HG02938 (cell line): ENCODE measurements around the gene NCMAP.

ENCODE experiments used
- ATAC-seq: cut with Tn5 transposase; IDR thresholded peaks from one replicate; pipeline ENCODE4 v1.9.1; 2021; ENCODE audit warnings: mild to moderate bottlenecking, moderate library complexity; ENCODE audit not compliant: unreplicated experiment

The NCMAP gene

DNA sequence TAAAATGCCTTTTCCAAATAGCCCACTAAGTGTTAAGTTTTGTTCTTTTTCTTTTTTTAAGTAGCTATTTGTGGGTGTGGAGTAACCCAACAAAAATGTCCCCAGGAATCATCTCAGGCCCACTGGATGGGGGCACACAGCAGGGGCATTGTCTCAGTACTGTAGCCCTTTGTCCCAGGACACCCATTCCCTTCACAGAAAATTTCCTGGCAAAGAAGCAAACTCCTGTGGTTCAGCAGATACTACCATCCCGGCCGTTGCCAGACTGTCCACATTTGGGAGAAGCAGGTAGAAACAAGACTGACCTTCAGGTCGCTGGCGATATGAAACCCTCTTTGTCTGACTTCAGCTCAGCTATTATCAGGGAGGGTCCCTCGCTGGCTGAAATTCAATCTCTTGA lies 63.5 kb downstream of the NCMAP start:
- ATAC-seq: no peak

DNA sequence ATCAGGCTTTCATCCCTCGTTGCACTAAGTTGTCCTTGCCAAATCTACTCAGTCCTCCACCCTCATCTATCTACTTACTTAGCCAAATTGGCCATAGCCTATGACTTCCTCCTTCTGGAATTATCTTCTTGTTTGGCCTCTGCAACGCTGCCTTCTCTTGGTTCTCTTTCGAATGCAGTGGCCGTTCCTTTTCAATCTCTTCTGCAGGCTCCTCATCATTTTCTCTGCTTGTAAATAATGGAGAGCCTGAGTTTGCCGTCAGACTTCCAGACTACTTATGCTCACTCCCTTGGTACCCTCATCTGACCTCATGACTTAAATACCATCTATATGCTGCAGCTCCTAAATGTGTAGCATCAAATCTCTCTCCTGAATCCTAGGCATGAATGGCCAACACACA lies 64.8 kb downstream of the NCMAP start:
- no peak for ATAC-seq

GRCh38 chr1:24621121-24621520 lies 65.2 kb downstream of the NCMAP start:
- no peak for ATAC-seq

GRCh38 chr1:24622218-24622617 lies 66.3 kb downstream of the NCMAP start:
- no peak for ATAC-seq

- ATAC-seq: no peak
Measured at GRCh38 chr1:24632832-24633175, 76.9 kb downstream of the NCMAP start.

DNA sequence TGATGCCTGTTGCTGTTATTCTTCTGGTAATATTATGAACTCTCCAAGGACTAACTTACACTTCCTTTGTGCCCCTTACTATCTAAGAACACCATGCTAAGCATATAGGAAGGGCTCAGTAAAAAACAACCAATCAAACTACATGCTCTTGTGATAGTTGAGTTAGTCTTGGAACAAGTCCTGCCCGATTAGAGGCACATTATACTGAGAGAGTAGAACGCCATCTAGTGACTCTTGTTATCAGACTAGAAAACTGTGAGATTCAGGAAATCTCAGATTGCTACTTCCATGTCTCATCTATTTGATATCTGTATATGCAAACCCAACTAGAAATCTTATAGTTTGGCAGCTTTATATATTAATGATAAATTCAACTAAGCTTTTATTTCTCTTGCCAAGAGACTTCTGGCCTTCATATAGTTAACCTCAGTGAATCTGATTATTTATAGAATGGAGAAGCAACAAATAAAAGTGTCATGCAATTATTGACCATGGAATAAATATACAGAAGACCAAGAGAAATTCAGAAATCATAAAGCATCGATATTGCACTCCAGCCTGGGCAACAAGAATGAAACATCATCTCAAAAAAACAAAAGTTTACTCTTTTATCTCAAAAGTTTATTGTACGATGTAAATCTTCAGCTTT lies 79.4 kb downstream of the NCMAP start:
- ATAC-seq: no peak

DNA sequence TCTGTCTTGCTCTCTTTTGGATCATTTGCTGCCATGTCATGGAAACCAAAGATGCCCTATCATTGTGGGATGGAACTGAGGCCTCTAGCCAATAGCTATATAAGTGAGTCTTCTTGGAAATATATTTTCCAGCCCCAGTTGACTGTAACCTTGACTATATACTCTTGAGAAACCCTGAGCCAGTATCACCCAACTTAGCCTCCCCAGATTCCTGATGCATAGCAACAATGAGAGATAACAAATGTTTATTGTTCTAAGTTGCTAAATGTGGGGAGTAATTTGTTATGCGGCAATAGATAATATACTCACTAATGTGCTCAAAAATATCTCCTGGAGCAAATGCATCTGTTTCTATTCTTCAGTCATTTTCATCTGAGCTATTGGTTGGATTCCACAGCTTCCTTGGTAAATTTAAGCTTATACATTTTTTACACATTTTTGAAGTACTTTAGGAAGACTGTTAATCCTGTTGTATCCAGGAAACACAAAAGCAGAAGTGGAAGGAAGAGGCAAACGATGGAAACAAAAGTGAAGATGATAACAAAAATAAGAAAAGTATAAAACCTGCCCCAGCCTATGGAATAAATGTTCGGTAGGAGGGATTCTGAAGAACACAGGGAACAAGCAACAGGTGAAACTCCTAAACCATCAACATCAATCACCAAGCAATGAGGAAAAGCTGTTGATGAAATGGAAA lies 80.9 kb downstream of the NCMAP start:
- no peak for ATAC-seq

DNA sequence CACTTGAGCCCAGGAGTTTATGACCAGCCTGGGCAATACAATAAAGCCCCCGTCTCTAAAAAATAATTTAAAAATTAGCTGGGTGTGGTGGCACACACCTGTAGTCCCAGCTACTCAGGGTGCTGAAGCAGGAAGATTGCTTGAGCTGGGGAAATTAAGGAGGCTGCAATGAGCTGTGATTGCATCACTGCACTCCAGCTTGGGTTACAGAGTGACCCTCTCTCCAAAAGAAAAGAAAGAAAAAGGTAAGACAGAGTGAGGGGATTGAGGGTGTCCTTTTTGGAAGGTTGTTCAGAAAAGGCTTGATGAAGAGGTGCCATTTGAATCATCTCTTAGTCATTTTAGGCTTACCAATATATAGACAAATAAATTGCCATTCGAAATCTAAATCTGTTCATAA lies 83.2 kb downstream of the NCMAP start:
- no peak for ATAC-seq

DNA sequence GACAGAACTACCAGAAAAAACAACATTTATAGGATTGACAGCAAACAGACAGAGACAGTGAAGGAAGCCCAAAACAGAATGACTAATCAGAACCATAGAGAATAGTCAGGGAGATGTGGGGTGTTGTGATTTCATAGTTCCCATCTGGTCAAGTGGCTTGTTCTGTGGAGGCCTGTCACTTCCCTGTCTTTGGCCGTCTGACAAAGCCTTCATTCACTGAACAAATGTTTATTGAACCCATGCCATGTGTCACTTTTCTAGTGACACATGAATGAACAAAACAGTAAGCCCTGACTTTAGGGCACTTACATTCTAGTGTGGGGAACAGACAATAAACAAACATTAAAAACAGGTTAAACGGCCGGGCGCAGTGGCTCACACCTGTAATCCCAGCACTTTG lies 84.0 kb downstream of the NCMAP start:
- ATAC-seq: no peak

DNA sequence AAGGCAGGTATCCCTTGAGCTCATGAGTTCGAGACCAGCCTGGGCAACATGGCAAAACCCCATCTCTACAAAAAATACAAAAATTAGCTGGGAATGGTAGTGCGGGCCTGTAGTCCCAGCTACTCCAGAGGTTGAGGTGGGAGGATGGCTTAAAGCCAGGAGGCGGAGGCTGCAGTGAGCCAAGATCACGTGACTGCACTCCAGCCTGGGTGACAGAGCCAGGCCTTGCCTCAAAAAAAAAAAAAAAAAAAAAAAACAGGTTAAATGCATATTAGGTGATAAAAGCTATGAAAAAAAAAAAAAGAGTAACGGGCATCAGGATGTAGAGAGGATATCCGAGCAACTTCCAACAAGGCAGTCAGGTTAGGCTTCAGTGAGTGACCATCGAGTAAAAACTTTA lies 84.4 kb downstream of the NCMAP start:
- no peak for ATAC-seq

DNA sequence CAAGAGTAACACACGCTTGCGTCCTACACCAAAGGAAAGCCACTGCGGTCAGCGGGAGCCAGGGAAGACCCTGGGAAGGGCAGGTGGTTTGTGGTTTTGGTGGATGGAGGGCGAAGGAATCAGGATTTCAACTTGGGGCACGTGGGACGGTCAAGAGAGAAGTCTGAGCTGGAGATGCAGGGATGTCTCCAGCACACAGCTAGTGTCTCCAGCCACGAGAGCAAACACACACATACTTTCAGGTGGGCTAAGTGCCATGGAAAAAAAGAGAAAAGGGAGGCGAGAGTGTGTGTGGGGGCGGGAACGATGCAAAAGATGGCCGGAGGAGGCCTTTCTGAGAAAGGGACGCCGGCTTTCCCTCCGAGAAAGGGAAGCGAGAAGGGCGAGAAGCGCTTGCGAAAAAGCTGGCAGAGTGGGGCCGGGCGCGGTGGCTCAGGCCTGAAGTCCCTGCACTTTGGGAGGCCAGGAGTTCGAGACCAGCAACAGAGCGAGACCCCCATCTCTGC lies 85.8 kb downstream of the NCMAP start:
- no peak for ATAC-seq

GRCh38 chr1:24642481-24643362 lies 86.8 kb downstream of the NCMAP start, which contains the start of gene SRRM1:
SRRM1 (plus strand) TSS chr1:24643302; CDS start chr1:24643327, 25 bp downstream.
- ATAC-seq: peak; percentile 91

- peak; percentile 15 for ATAC-seq
Measured at GRCh38 chr1:24643363-24644099, 87.6 kb downstream of the NCMAP start.

GRCh38 chr1:24644100-24644384 lies 88.2 kb downstream of the NCMAP start:
- ATAC-seq: no peak

- no peak for ATAC-seq
Measured at GRCh38 chr1:24648919-24649318, 93.0 kb downstream of the NCMAP start.

DNA sequence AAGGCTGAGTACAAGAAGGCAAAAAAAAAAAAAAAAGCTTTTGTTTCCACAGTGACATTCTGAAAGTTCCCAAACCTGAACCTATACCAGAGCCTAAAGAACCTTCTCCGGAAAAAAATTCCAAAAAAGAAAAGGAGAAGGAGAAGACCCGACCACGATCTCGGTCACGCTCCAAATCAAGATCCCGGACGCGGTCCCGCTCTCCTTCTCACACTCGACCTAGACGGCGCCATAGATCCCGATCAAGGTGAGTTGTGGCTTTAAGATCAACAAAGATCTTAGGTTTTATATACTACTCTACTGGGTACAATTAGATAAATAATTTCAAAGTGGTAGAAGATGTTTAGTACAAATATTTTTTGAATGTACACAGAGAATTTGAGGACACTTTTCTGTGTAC lies 96.5 kb downstream of the NCMAP start:
- no peak for ATAC-seq

DNA sequence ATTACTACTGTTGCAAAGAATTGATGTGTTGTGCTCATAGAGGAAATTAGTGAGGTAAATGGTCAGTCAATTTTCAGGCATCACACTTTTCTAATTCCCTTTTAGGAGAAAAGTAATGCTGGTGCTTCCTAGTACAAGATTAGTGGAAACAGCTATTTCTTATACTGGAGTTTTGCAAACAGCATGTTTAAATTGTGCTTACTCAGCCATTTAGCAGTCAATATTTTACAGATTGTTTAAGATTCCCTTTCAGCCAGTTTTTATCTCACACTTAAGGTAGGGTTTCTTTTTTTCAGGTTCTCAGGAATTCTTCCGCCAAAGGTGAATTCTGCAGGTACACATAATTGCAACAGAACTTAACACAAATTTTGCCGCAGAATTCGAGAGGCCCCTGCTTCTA lies 98.1 kb downstream of the NCMAP start:
- ATAC-seq: no peak

GRCh38 chr1:24656046-24656445 lies 100.2 kb downstream of the NCMAP start:
- ATAC-seq: no peak

DNA sequence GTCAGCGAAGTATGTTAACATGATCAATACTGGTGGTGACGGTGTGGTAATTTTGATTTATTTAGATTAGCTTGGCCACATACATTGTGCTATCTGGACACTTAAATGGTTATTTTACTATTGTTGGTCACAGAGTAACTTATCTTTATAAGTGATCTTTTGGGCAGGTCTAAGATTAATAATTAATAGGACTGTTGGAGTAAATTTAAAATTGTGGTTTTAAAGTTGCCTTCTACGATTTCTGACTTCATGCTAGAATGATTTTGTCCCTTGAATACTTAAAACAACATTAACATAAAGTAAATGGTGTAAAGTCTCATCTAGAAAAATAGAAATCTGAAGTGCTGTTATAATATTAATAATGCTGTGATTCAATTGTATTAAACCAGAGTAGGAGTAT lies 101.9 kb downstream of the NCMAP start:
- no peak for ATAC-seq
